SK-N-SH (cell line): Measurements from ENCODE around the gene INTS3. TPM values are rescaled to one million over a fixed set of nuclear protein-coding genes. Genes with fewer than 3 reads are reported as not detected.

Source experiments
- CTCF ChIA-PET: fragments of 300-600, 350-600 bp; formaldehyde crosslinking; extraction: SDS; loops from one replicate; lab custom pipeline; 2021; lab: Yijun Ruan, JAX
- POLR2A ChIA-PET: fragments of 350-600 bp; sonication (Branson Sonifier 250); formaldehyde crosslinking; extraction: SDS; loops from one replicate; lab custom pipeline; 2020; ENCODE audit warnings: antibody characterized with exemption, inconsistent platforms; lab: Yijun Ruan, JAX
- DNase-seq: peaks from one replicate; pipeline ENCODE4 v3.0.0; 2012
- H2AFZ ChIP-seq: fragments of 200-600 bp; sonication (generic); 2 replicates; pipeline ENCODE4 v1.8.1; 2016; ENCODE audit warnings: antibody characterized with exemption, mild to moderate bottlenecking, low read depth
- H3F3A ChIP-seq: fragments of 200-600 bp; sonication (generic); replicated peaks from 2 replicates; pipeline ENCODE3; 2016; ENCODE audit warnings: antibody characterized with exemption, mild to moderate bottlenecking; ENCODE audit not compliant: insufficient read depth
- H3K27ac ChIP-seq, 2 experiments: fragments of 200-500 bp in 1 of 2; fragments of 200-600 bp in 1 of 2; sonication (Bioruptor generic) in 1 of 2; sonication (generic), shearing (Covaris generic) in 1 of 2; 2 replicates each; pipeline versions ENCODE4 v1.5.1 to v1.6.1; 2014 to 2016; ENCODE audit warnings: low read depth in 2 of 2, inconsistent platforms in 1 of 2, low read length in 1 of 2, mild to moderate bottlenecking in 1 of 2, mixed read lengths in 1 of 2
- H3K27me3 ChIP-seq: fragments of 200-600 bp; sonication (generic), shearing (Covaris generic); 2 replicates; pipeline ENCODE4 v1.6.1; 2016; ENCODE audit warnings: mixed run types; ENCODE audit not compliant: insufficient read depth
- H3K36me3 ChIP-seq, 2 experiments: fragments of 200-500 bp in 1 of 2; fragments of 200-600 bp in 1 of 2; sonication (Bioruptor generic) in 1 of 2; sonication (generic) in 1 of 2; replicated peaks in 1 of 2; 2 replicates each; pipeline versions ENCODE3 to v1.5.1; 2014 to 2016; ENCODE audit warnings: low read length in 1 of 2, mild to moderate bottlenecking in 1 of 2; ENCODE audit not compliant: insufficient read depth in 2 of 2, control insufficient read depth in 1 of 2
- H3K4me1 ChIP-seq, 2 experiments: fragments of 200-500 bp in 1 of 2; fragments of 200-600 bp in 1 of 2; sonication (Bioruptor generic) in 1 of 2; sonication (generic), shearing (Covaris generic) in 1 of 2; 2 replicates each; pipeline versions ENCODE4 v1.5.1 to v1.6.1; 2014 to 2016; ENCODE audit warnings: low read depth in 1 of 2, low read length in 1 of 2, mixed run types in 1 of 2; ENCODE audit not compliant: insufficient read depth in 2 of 2, control insufficient read depth in 1 of 2
- H3K4me2 ChIP-seq: fragments of 200-600 bp; sonication (generic), shearing (Covaris generic); 2 replicates; pipeline ENCODE4 v1.6.1; 2017; ENCODE audit warnings: mixed run types
- H3K4me3 ChIP-seq, 2 experiments: fragments of 200-500 bp in 1 of 2; fragments of 200-600 bp in 1 of 2; sonication (Bioruptor generic) in 1 of 2; sonication (generic), shearing (Covaris generic) in 1 of 2; 2 replicates each; pipeline versions ENCODE4 v1.5.1 to v1.8.1; 2014 to 2016; ENCODE audit warnings: low read depth in 2 of 2, inconsistent platforms in 1 of 2, low read length in 1 of 2, mild to moderate bottlenecking in 1 of 2, mixed read lengths in 1 of 2, moderate library complexity in 1 of 2
- H3K79me2 ChIP-seq: fragments of 200-600 bp; sonication (generic); 2 replicates; pipeline ENCODE4 v1.8.1; 2017; ENCODE audit warnings: mild to moderate bottlenecking; ENCODE audit not compliant: insufficient read depth
- H3K9ac ChIP-seq: fragments of 200-600 bp; sonication (generic); 2 replicates; pipeline ENCODE4 v1.6.1; 2017; ENCODE audit warnings: mixed run types
- H3K9me2 ChIP-seq: fragments of 200-600 bp; sonication (generic); 2 replicates; pipeline ENCODE4 v1.6.1; 2017; ENCODE audit warnings: mixed run types
- H3K9me3 ChIP-seq: fragments of 200-600 bp; sonication (generic); 2 replicates; pipeline ENCODE4 v1.6.1; 2017; ENCODE audit warnings: mixed run types, mild to moderate bottlenecking, moderate library complexity
- H4K20me1 ChIP-seq: fragments of 200-600 bp; sonication (generic); 2 replicates; pipeline ENCODE4 v1.6.1; 2017; ENCODE audit warnings: mild to moderate bottlenecking, mixed run types; ENCODE audit not compliant: insufficient read depth
- GABPA ChIP-seq: IDR thresholded peaks from 2 replicates; pipeline ENCODE4 v1.4.0; 2012; ENCODE audit warnings: low read depth, mild to moderate bottlenecking
- IRF3 ChIP-seq: fragments of 150-350 bp; IDR thresholded peaks from 2 replicates; pipeline ENCODE4 v1.6.1; 2016; ENCODE audit warnings: mild to moderate bottlenecking, low read depth, low read length
- MXI1 ChIP-seq: IDR thresholded peaks from 2 replicates; pipeline ENCODE4 v1.6.1; 2012; ENCODE audit warnings: mild to moderate bottlenecking, low read depth, low read length, improper control_type of control experiment
- NFIC ChIP-seq: IDR thresholded peaks from 2 replicates; pipeline ENCODE4 v1.4.0; 2012; ENCODE audit warnings: borderline replicate concordance
- NRF1 ChIP-seq: IDR thresholded peaks from 2 replicates; pipeline ENCODE4 v1.6.1; 2012; ENCODE audit warnings: low read depth, mild to moderate bottlenecking, low read length
- RAD21 ChIP-seq: IDR thresholded peaks from 2 replicates; pipeline ENCODE4 v1.6.1; 2012; ENCODE audit warnings: mild to moderate bottlenecking, low read length
- RFX5 ChIP-seq: IDR thresholded peaks from 2 replicates; pipeline ENCODE4 v1.6.1; 2012; ENCODE audit warnings: mild to moderate bottlenecking, improper control_type of control experiment, low read length
- USF1 ChIP-seq: IDR thresholded peaks from 2 replicates; pipeline ENCODE4 v1.4.0; 2012; ENCODE audit warnings: low read depth, borderline replicate concordance
- WGBS: methylation state at CpG from one replicate; pipeline ENCODE4 v1.1.6; 2017; ENCODE audit warnings: low lambda C conversion rate; 5-methylcytosine and 5-hydroxymethylcytosine counted together
- polyA plus RNA-seq, 3 experiments: library from polyadenylated mRNA; depleted of rRNA; stranded (reverse); fragments of >200 nt; gene quantifications; 2 replicates each; pipeline ENCODE4 v1.2.3, GENCODE V29; 2012

Gene INTS3
- polyA plus RNA-seq, 1 of the 3 experiments (the other 2 are of a cell fraction) = 64.3 TPM

GRCh38 chr1:153798468-153798780 lies 70.6 kb downstream of the INTS3 start:
- ChIA-PET CTCF (interaction anchor here (0.5 to 4.2 kb wide), 19 partner anchors 8 to 192 kb away, joined by 3 to 61 read pairs (median 5); partner anchors contain the start of genes CREB3L4, DENND4B, GATAD2B and JTB), POLR2A (interaction anchor here (1.0 kb wide), 1 partner anchor 192 kb away, joined by 5 read pairs; the partner anchor contains the start of gene RPS27)
- Histone ChIP-seq H3K4me2 (no peak overlapping the region), H3K9me3 (no peaks in the 10 kb centered on the region), H3K27ac (no peak overlapping the region; a peak in 1 of 4 replicates), H3K4me3 (no peak overlapping the region), H3K4me1 (peaks cover 0 to 5% of the 10 kb centered on the region in 2 experiments; a peak in 1 of 4 replicates), H3K36me3 (peaks cover 0 to 5% of the 10 kb centered on the region in 2 experiments), H3K27me3 (no peaks in the 10 kb centered on the region), H4K20me1 (no peaks in the 10 kb centered on the region), H3K9ac (no peak overlapping the region), H3F3A (no peaks in the 10 kb centered on the region), H3K9me2 (no peaks in the 10 kb centered on the region), H2AFZ (no peak overlapping the region), H3K79me2 (no peaks in the 10 kb centered on the region)
- TF ChIP-seq RAD21 = no peak
- no peak for TF ChIP-seq USF1
- 93% methylated on average over 3 of the region's 3 CpGs for WGBS
- no peak for DNase-seq

- POLR2A ChIA-PET = no interaction called here
- H3K79me2 ChIP-seq = no peaks in the 10 kb centered on the region
- no peak overlapping the region for H3K9ac ChIP-seq
- no peak overlapping the region for H3K4me2 ChIP-seq
- H3K9me3 ChIP-seq = no peaks in the 10 kb centered on the region
- WGBS = 94% methylated on average over 3 of the region's 4 CpGs
- H3K4me3 ChIP-seq = no peak overlapping the region
- peaks cover 0 to 5% of the 10 kb centered on the region in 2 experiments; a peak in 1 of 4 replicates for H3K4me1 ChIP-seq
- CTCF ChIA-PET = interaction anchor here (0.8 to 4.2 kb wide), 6 partner anchors 12 to 187 kb away, joined by 3 to 61 read pairs (median 14); partner anchors contain the start of genes DENND4B, GATAD2B and RAB13
- H2AFZ ChIP-seq = no peak overlapping the region
- no peaks in the 10 kb centered on the region for H3K27me3 ChIP-seq
- DNase-seq = no peak
- no peaks in the 10 kb centered on the region for H4K20me1 ChIP-seq
- no peak overlapping the region; a peak in 1 of 4 replicates for H3K27ac ChIP-seq
- no peaks in the 10 kb centered on the region for H3F3A ChIP-seq
- no peaks in the 10 kb centered on the region for H3K9me2 ChIP-seq
- TF ChIP-seq NFIC (no peak), RFX5 (no peak), IRF3 (no peak), RAD21 (no peak), GABPA (no peak), NRF1 (no peak), USF1 (no peak), MXI1 (no peak)
- peaks cover 0 to 5% of the 10 kb centered on the region in 2 experiments for H3K36me3 ChIP-seq
These were observed 71.2 kb downstream of the INTS3 start for GRCh38 chr1:153799016-153799415.
